Measurements from ENCODE around the gene CHRNA9.

- no peak for TF ChIP-seq CTCF (IDR thresholded peaks at IDR 0.05)
- no peak for TF ChIP-seq ZFX (IDR thresholded peaks at IDR 0.05; ENCODE audit: borderline replicate concordance)
These were observed 40.5 kb downstream of the CHRNA9 start for GRCh38 chr4:40375620-40376019.

Measured in 22Rv1 (cell line).